ENCODE measurements around the gene ELFN1.

- TF ChIP-seq CTCF (IDR thresholded peaks at IDR 0.05) (no peak), EZH2phosphoT487 (IDR thresholded peaks at IDR 0.05; ENCODE audit: borderline replicate concordance, low read depth) (no peak), YY1 (IDR thresholded peaks at IDR 0.05; ENCODE audit: low read depth) (no peak), POLR2AphosphoS5 (IDR thresholded peaks at IDR 0.05; ENCODE audit: low read depth, low read length) (no peak), TAF1 (IDR thresholded peaks at IDR 0.05; ENCODE audit: borderline replicate concordance, low read depth, low read length) (no peak), FOXM1 (IDR thresholded peaks at IDR 0.05; ENCODE audit: low read depth) (no peak), SMC3 (IDR thresholded peaks at IDR 0.05; ENCODE audit: low read depth, low read length) (no peak), RCOR1 (IDR thresholded peaks at IDR 0.05; ENCODE audit: low read length) (no peak)
These were observed 95.3 kb downstream of the ELFN1 start for GRCh38 chr7:1765336-1765735.
